Left kidney (tissue), 2 donors: ENCODE data around the gene NUAK1. TPM values are rescaled to one million over a fixed set of nuclear protein-coding genes. Genes with fewer than 3 reads are reported as not detected.
A peak's percentile ranks its signal among the peaks of the same experiment; 100 is the strongest.
"Not testable (repeated sequence)": the region's sequence is repeated elsewhere in the genome, so short reads cannot be mapped to it uniquely, and the experiment has no call there.

Source experiments
- DNase-seq: peaks from one replicate; pipeline ENCODE4 v3.0.0-alpha.2; 2013
- polyA plus RNA-seq: library from polyadenylated mRNA; unstranded; fragments of 120-200 nt; gene quantifications from one replicate; pipeline ENCODE4 v1.2.1, GENCODE V29; 2013; ENCODE audit not compliant: insufficient read length

NUAK1 gene
- polyA plus RNA-seq, 1 donor: 9.9 TPM

- DNase-seq: no peak
These were observed 105.5 kb downstream of the NUAK1 start for GRCh38 chr12:106033161-106033675.

- no peak for DNase-seq
These were observed 106.2 kb downstream of the NUAK1 start for GRCh38 chr12:106032623-106032925.

- no peak for DNase-seq
These were observed 106.8 kb downstream of the NUAK1 start for GRCh38 chr12:106031761-106032622.

- DNase-seq: no peak
These were observed 108.3 kb downstream of the NUAK1 start for GRCh38 chr12:106030210-106031071.

GRCh38 chr12:106029532-106029931 lies 109.2 kb downstream of the NUAK1 start:
- DNase-seq: no peak

GRCh38 chr12:106027911-106028310 lies 110.8 kb downstream of the NUAK1 start:
- no peak for DNase-seq

- DNase-seq: no peak
These were observed 111.5 kb downstream of the NUAK1 start for GRCh38 chr12:106027286-106027685.

GRCh38 chr12:106025129-106025528 lies 113.6 kb downstream of the NUAK1 start:
- no peak for DNase-seq

GRCh38 chr12:106023039-106023438 lies 115.7 kb downstream of the NUAK1 start:
- DNase-seq: no peak

GRCh38 chr12:106022568-106023012 lies 116.2 kb downstream of the NUAK1 start:
- peak; percentile 58 for DNase-seq

GRCh38 chr12:106021516-106021915 lies 117.2 kb downstream of the NUAK1 start:
- DNase-seq: no peak

GRCh38 chr12:106020736-106021135 lies 118.0 kb downstream of the NUAK1 start:
- DNase-seq: no peak

GRCh38 chr12:106019144-106019543 lies 119.6 kb downstream of the NUAK1 start:
- DNase-seq: no peak

- DNase-seq: no peak
These were observed 120.5 kb downstream of the NUAK1 start for GRCh38 chr12:106018286-106018685.

GRCh38 chr12:106016601-106017278 lies 122.0 kb downstream of the NUAK1 start:
- DNase-seq: not testable (repeated sequence)

GRCh38 chr12:106015646-106016045 lies 123.1 kb downstream of the NUAK1 start:
- DNase-seq: no peak

GRCh38 chr12:106013941-106014340 lies 124.8 kb downstream of the NUAK1 start:
- DNase-seq: no peak

Other genes with a start within 250 kb of the NUAK1 start
- gene CKAP4, start 109.1 kb upstream of the NUAK1 start, polyA plus RNA-seq: 108 TPM
- gene TCP11L2, start 163.8 kb upstream of the NUAK1 start, polyA plus RNA-seq: 26.7 TPM
- gene POLR3B, start 218.8 kb upstream of the NUAK1 start, polyA plus RNA-seq: 18.3 TPM